Measurements from ENCODE around the gene LMOD3. TPM values are rescaled to one million over a fixed set of nuclear protein-coding genes. Genes with fewer than 3 reads are reported as not detected.

LMOD3 gene
- total RNA-seq: 0.10 TPM
- long read RNA-seq, partial matches to known transcripts: 0 of 2 reads
- long read RNA-seq, other reads (novel, unspliced or antisense): 2 of 2 reads

DNA sequence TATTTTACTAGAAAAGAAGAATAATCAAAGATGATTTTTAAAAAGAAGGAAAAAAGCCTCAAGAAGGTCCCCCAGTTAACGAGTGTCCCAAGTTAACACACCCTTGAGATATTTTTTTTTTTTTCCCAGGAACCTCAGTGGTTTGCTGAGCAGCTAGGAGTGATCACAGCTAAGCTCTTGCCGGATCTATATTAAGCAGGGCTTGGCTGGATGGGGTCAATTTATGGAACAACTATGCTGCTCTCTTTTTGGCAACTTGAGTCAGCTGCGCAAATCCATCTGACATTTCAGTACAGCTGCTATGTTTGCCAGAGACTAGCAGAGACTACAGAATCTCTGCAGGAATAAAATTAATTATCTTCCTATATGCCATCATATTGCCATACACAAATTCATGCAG is at the start of gene LMOD3:
Gene LMOD3, minus strand, starts transcription at position 193 of the 400 bp plus-strand sequence. CDS start 209 bp downstream, outside the sequence.
- DNase-seq (ENCODE audit: low spot score): no peak

GRCh38 chr3:69172058-69172457 is 49.7 kb upstream of the LMOD3 start:
- DNase-seq (ENCODE audit: low spot score): no peak

DNA sequence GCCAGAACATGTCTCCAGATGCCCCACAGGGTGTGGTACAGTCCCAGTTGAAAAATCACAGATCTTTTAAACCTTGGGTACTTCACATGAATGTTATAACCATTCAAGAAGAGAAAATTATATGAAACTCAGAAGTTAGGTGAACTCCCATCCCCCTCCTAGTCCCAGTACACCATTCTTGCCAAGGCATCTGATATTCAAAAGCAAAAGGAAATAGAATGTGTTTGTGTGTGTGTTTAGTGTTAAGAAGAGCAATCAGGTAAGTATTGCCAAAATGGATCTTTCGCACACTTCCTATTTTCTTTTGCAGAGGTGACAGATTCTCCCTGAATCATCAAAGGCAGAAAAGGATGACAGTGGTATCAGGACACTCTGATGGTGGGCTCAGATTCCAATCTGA is 44.1 kb upstream of the LMOD3 start:
- DNase-seq (ENCODE audit: low spot score): no peak

- DNase-seq (ENCODE audit: low spot score): no peak
These were observed 43.3 kb upstream of the LMOD3 start for GRCh38 chr3:69165744-69166143.

DNA sequence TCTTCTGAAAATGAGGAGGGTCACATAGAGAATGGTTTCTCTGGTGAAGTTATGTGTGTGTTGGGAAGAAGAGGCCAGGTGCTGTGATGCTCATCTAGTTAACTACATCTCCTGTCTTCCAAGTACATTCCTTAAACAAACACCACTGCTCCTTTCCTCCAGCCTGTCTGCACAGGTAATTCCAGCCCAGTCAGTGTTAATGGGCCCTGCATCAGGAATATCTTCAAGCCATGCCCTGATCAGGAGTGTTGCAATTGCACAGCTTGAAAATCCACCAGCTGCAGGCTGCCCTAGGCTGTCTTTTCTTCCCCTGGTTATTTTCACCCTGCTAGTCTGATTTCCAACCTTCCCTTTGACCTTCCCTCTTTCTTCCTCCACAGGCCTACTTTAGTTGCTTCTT is 41.9 kb upstream of the LMOD3 start:
- no peak for DNase-seq (ENCODE audit: low spot score)

- no peak for DNase-seq (ENCODE audit: low spot score)
These were observed 40.0 kb upstream of the LMOD3 start for GRCh38 chr3:69162308-69162980.

DNA sequence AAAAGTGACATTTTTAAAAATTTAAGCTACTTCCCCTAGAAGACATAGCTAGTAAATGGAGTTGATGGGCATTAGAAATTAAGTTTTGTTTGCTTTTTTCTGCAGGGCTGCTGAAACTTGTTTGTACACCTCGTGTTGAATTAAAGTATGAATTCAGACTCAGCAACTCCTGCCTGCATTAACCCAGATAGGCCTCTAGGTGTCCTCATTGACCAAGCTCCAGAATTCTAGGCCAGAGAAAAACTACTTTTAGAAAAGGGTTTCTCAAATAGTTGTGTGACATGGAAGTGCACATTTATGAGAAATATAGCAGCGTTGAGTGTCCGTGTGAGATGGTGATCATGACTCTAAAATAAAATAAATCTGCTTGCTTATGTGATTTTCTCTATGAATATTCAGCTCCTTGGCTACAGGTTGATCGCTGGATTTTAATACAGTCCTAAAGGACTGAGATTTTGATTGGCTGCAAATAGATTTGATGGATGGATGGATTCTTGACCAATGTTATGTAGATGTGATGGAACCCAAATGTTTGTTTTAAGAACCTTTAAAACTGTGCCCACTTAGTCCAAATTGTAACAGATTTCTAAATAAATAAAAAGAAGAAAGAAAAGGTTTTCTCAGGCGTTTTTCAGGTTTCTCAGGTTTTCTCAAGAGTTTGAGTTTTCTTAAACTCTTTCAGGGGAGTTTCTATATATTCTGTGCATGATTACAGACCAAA is 39.4 kb upstream of the LMOD3 start:
- DNase-seq (ENCODE audit: low spot score): no peak

DNA sequence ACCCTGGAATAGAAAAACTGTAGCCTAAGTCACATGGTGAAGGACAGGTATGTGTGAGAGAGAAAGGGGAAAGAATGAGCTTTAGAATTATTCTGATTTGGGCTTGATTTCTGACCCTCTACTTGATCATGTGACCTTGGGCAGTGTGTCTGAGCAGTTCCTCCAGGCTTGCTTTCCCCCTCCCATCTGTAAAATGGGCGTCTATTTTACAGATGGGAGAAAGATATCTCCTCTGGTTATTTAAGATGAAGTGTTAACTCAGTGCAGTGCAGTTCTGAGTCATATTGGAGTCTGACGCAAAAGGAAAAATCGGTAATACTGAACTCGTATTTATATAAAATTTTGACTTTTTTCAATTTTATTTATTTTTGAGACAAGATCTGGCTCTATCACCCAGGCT is 38.1 kb upstream of the LMOD3 start:
- no peak for DNase-seq (ENCODE audit: low spot score)

DNA sequence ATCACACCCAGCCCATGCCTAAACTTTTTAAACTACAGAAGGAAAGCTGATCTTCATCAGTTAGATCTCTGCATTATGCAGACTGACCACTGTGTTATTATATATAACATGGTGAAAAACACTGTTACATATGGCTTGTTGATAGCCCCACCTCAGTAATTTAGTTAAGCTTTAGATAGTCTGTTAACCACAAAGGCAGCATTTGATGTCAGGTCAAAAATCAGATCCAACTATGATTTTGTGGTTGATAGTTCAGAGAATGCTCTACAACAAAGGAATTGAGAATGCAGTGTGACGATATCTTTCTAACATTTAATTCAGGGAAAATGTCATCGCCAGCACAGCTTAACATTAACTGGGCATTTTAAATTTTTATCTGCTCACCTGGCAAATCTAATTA is 37.7 kb upstream of the LMOD3 start:
- no peak for DNase-seq (ENCODE audit: low spot score)

- no peak for DNase-seq (ENCODE audit: low spot score)
These were observed 27.2 kb upstream of the LMOD3 start for GRCh38 chr3:69149586-69149985.

GRCh38 chr3:69145688-69146087 is 23.3 kb upstream of the LMOD3 start:
- no peak for DNase-seq (ENCODE audit: low spot score)

GRCh38 chr3:69144631-69145245 is 22.3 kb upstream of the LMOD3 start:
- DNase-seq (ENCODE audit: low spot score): no peak

DNA sequence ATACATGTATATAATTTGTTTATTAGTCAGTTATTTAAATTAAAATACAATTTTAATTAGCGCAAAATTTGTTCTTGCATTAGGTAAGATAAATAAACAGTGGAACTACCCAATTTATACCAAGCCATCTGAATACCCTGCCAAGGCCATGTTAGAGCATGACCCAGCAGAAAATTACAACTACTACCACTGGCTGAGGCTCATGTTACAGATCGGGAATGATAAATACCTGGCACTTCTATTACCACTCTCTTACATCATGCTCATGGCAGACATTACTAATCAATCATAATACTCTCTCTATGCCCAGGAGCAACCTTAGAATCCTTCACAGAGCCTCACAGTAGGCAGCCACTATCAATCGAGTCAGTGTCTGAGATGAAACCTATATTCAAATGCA is 21.2 kb upstream of the LMOD3 start:
- no peak for DNase-seq (ENCODE audit: low spot score)

GRCh38 chr3:69142797-69143454 is 20.5 kb upstream of the LMOD3 start:
- no peak for DNase-seq (ENCODE audit: low spot score)

DNA sequence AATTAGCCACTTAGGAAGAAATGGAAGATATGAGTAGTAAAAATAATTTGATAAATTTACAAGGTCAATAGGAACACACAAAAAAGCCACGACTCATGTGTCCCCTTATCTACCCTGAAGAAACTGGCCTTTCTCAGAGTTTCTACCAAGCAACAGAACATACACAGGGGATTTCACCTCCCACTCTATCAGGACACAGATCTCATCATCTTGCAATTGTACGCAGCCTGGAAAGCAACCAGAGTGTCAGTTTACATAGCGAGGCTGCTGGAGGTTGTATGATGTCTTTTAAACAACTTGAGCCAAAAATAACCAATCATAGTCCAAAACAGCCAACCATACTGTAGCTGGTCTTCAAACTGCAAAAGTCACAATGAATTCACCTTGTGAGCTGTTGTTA is 19.7 kb upstream of the LMOD3 start:
- DNase-seq (ENCODE audit: low spot score): no peak

DNA sequence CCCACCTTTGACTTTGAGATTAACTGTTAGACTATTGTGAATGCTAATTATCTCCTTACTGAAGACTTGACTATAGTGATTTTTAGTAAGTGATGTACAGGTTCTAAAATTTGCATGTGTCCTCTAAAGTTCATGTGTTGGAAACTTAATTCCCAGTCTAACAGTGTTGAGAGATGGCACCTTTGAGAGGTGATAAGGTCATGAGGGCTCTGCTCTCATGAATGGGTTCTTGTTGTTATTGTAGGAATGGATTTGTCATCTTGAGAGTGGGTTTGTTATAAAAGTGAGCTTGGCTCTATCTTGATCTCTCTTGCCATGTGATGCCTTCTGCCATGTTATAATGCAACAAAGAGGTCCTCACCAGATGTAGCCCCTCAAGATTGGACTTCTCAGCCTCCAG is 18.9 kb upstream of the LMOD3 start:
- no peak for DNase-seq (ENCODE audit: low spot score)

GRCh38 chr3:69137412-69137811 is 15.0 kb upstream of the LMOD3 start:
- DNase-seq (ENCODE audit: low spot score): no peak

DNA sequence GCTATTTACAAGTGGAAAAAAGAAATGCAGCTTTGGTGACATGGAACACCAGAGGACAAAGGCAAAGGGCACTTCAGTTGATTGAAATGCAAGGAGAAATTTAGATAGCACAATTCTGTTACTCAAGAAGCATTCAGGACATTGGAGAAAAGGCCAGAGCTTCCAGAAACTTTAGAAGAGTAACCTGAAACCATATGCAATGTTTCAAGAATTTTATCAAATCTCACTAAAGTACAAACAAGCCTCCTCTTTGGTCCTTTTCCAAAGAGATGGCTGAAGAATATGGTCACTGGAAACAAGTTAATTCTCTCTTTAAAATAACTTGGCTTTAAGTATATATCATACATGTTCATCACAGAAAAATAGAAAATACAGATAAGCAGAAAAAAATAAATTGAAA is 14.6 kb upstream of the LMOD3 start:
- DNase-seq (ENCODE audit: low spot score): no peak

GRCh38 chr3:69130689-69131088 is 8.3 kb upstream of the LMOD3 start:
- no peak for DNase-seq (ENCODE audit: low spot score)

- no peak for DNase-seq (ENCODE audit: low spot score)
These were observed 7.1 kb upstream of the LMOD3 start for GRCh38 chr3:69129531-69129930.

- no peak for DNase-seq (ENCODE audit: low spot score)
These were observed 6.1 kb upstream of the LMOD3 start for GRCh38 chr3:69128509-69128908.

- no peak for DNase-seq (ENCODE audit: low spot score)
These were observed 4.6 kb upstream of the LMOD3 start for GRCh38 chr3:69126999-69127398.
